SK-N-SH (cell line): ENCODE measurements around the gene PSMC3. TPM values are rescaled to one million over a fixed set of nuclear protein-coding genes. Genes with fewer than 3 reads are reported as not detected.

Source experiments
- CTCF ChIA-PET: fragments of 300-600, 350-600 bp; formaldehyde crosslinking; extraction: SDS; loops from one replicate; lab custom pipeline; 2021; lab: Yijun Ruan, JAX
- POLR2A ChIA-PET: fragments of 350-600 bp; sonication (Branson Sonifier 250); formaldehyde crosslinking; extraction: SDS; loops from one replicate; lab custom pipeline; 2020; ENCODE audit warnings: antibody characterized with exemption, inconsistent platforms; lab: Yijun Ruan, JAX
- DNase-seq: peaks from one replicate; pipeline ENCODE4 v3.0.0; 2012
- H2AFZ ChIP-seq: fragments of 200-600 bp; sonication (generic); 2 replicates; pipeline ENCODE4 v1.8.1; 2016; ENCODE audit warnings: antibody characterized with exemption, mild to moderate bottlenecking, low read depth
- H3F3A ChIP-seq: fragments of 200-600 bp; sonication (generic); replicated peaks from 2 replicates; pipeline ENCODE3; 2016; ENCODE audit warnings: antibody characterized with exemption, mild to moderate bottlenecking; ENCODE audit not compliant: insufficient read depth
- H3K27ac ChIP-seq, 2 experiments: fragments of 200-500 bp in 1 of 2; fragments of 200-600 bp in 1 of 2; sonication (Bioruptor generic) in 1 of 2; sonication (generic), shearing (Covaris generic) in 1 of 2; 2 replicates each; pipeline versions ENCODE4 v1.5.1 to v1.6.1; 2014 to 2016; ENCODE audit warnings: low read depth in 2 of 2, inconsistent platforms in 1 of 2, low read length in 1 of 2, mild to moderate bottlenecking in 1 of 2, mixed read lengths in 1 of 2
- H3K27me3 ChIP-seq: fragments of 200-600 bp; sonication (generic), shearing (Covaris generic); 2 replicates; pipeline ENCODE4 v1.6.1; 2016; ENCODE audit warnings: mixed run types; ENCODE audit not compliant: insufficient read depth
- H3K36me3 ChIP-seq, 2 experiments: fragments of 200-500 bp in 1 of 2; fragments of 200-600 bp in 1 of 2; sonication (Bioruptor generic) in 1 of 2; sonication (generic) in 1 of 2; replicated peaks in 1 of 2; 2 replicates each; pipeline versions ENCODE3 to v1.5.1; 2014 to 2016; ENCODE audit warnings: low read length in 1 of 2, mild to moderate bottlenecking in 1 of 2; ENCODE audit not compliant: insufficient read depth in 2 of 2, control insufficient read depth in 1 of 2
- H3K4me1 ChIP-seq, 2 experiments: fragments of 200-500 bp in 1 of 2; fragments of 200-600 bp in 1 of 2; sonication (Bioruptor generic) in 1 of 2; sonication (generic), shearing (Covaris generic) in 1 of 2; 2 replicates each; pipeline versions ENCODE4 v1.5.1 to v1.6.1; 2014 to 2016; ENCODE audit warnings: low read depth in 1 of 2, low read length in 1 of 2, mixed run types in 1 of 2; ENCODE audit not compliant: insufficient read depth in 2 of 2, control insufficient read depth in 1 of 2
- H3K4me2 ChIP-seq: fragments of 200-600 bp; sonication (generic), shearing (Covaris generic); 2 replicates; pipeline ENCODE4 v1.6.1; 2017; ENCODE audit warnings: mixed run types
- H3K4me3 ChIP-seq, 2 experiments: fragments of 200-500 bp in 1 of 2; fragments of 200-600 bp in 1 of 2; sonication (Bioruptor generic) in 1 of 2; sonication (generic), shearing (Covaris generic) in 1 of 2; 2 replicates each; pipeline versions ENCODE4 v1.5.1 to v1.8.1; 2014 to 2016; ENCODE audit warnings: low read depth in 2 of 2, inconsistent platforms in 1 of 2, low read length in 1 of 2, mild to moderate bottlenecking in 1 of 2, mixed read lengths in 1 of 2, moderate library complexity in 1 of 2
- H3K79me2 ChIP-seq: fragments of 200-600 bp; sonication (generic); 2 replicates; pipeline ENCODE4 v1.8.1; 2017; ENCODE audit warnings: mild to moderate bottlenecking; ENCODE audit not compliant: insufficient read depth
- H3K9ac ChIP-seq: fragments of 200-600 bp; sonication (generic); 2 replicates; pipeline ENCODE4 v1.6.1; 2017; ENCODE audit warnings: mixed run types
- H3K9me2 ChIP-seq: fragments of 200-600 bp; sonication (generic); 2 replicates; pipeline ENCODE4 v1.6.1; 2017; ENCODE audit warnings: mixed run types
- H3K9me3 ChIP-seq: fragments of 200-600 bp; sonication (generic); 2 replicates; pipeline ENCODE4 v1.6.1; 2017; ENCODE audit warnings: mixed run types, mild to moderate bottlenecking, moderate library complexity
- H4K20me1 ChIP-seq: fragments of 200-600 bp; sonication (generic); 2 replicates; pipeline ENCODE4 v1.6.1; 2017; ENCODE audit warnings: mild to moderate bottlenecking, mixed run types; ENCODE audit not compliant: insufficient read depth
- EP300 ChIP-seq, 2 experiments: IDR thresholded peaks; 2 replicates each; pipeline versions ENCODE4 v1.4.0 to v1.6.1; 2012; ENCODE audit warnings: borderline replicate concordance in 1 of 2, low read depth in 1 of 2, low read length in 1 of 2
- EZH2phosphoT487 ChIP-seq: fragments of 200-600 bp; sonication (generic); IDR thresholded peaks from 2 replicates; pipeline ENCODE4 v1.6.1; 2017; ENCODE audit warnings: low read depth, mixed run types, mild to moderate bottlenecking, antibody characterized with exemption, moderate library complexity, borderline replicate concordance
- FOXM1 ChIP-seq: IDR thresholded peaks from 2 replicates; pipeline ENCODE4 v1.4.0; 2012; ENCODE audit warnings: low read depth, mild to moderate bottlenecking
- GABPA ChIP-seq: IDR thresholded peaks from 2 replicates; pipeline ENCODE4 v1.4.0; 2012; ENCODE audit warnings: low read depth, mild to moderate bottlenecking
- GATA2 ChIP-seq: sonication (generic); formaldehyde crosslinking; IDR thresholded peaks from 2 replicates; pipeline ENCODE4 v1.5.0; 2020; ENCODE audit warnings: mild to moderate bottlenecking, missing genetic modification reagents
- JUND ChIP-seq: IDR thresholded peaks from 2 replicates; pipeline ENCODE4 v1.4.0; 2012
- MEF2A ChIP-seq: IDR thresholded peaks from 2 replicates; pipeline ENCODE4 v1.4.0; 2012; ENCODE audit warnings: low read depth, borderline replicate concordance
- MXI1 ChIP-seq: IDR thresholded peaks from 2 replicates; pipeline ENCODE4 v1.6.1; 2012; ENCODE audit warnings: mild to moderate bottlenecking, low read depth, low read length, improper control_type of control experiment
- NFIC ChIP-seq: IDR thresholded peaks from 2 replicates; pipeline ENCODE4 v1.4.0; 2012; ENCODE audit warnings: borderline replicate concordance
- SMC3 ChIP-seq: IDR thresholded peaks from 2 replicates; pipeline ENCODE4 v1.6.1; 2012; ENCODE audit warnings: low read depth, low read length, improper control_type of control experiment
- TEAD4 ChIP-seq: IDR thresholded peaks from 2 replicates; pipeline ENCODE4 v1.4.0; 2012; ENCODE audit warnings: mild to moderate bottlenecking, borderline replicate concordance; ENCODE audit not compliant: insufficient read depth
- YY1 ChIP-seq: IDR thresholded peaks from 2 replicates; pipeline ENCODE4 v1.4.0; 2012; ENCODE audit warnings: low read depth, mild to moderate bottlenecking
- WGBS: methylation state at CpG from one replicate; pipeline ENCODE4 v1.1.6; 2017; ENCODE audit warnings: low lambda C conversion rate; 5-methylcytosine and 5-hydroxymethylcytosine counted together
- polyA plus RNA-seq, 3 experiments: library from polyadenylated mRNA; depleted of rRNA; stranded (reverse); fragments of >200 nt; gene quantifications; 2 replicates each; pipeline ENCODE4 v1.2.3, GENCODE V29; 2012
- TF ChIP-seq, protein P1 (sequence below): fragments of 200-600 bp; sonication (generic); IDR thresholded peaks from 2 replicates; pipeline ENCODE4 v1.6.1; 2017; ENCODE audit warnings: antibody characterized with exemption, mild to moderate bottlenecking, moderate library complexity
- TF ChIP-seq, protein P2 (sequence below): IDR thresholded peaks from 2 replicates; pipeline ENCODE4 v1.6.1; 2012; ENCODE audit warnings: mild to moderate bottlenecking, low read depth, low read length, moderate library complexity
- TF ChIP-seq, protein P3 (sequence below): IDR thresholded peaks from 2 replicates; pipeline ENCODE4 v1.4.0; 2012; ENCODE audit warnings: low read depth, borderline replicate concordance
- TF ChIP-seq, protein P4 (sequence below): fragments of 150-350 bp; IDR thresholded peaks from 2 replicates; pipeline ENCODE4 v1.6.1; 2017; ENCODE audit warnings: antibody characterized with exemption, low read length, low read depth, borderline replicate concordance
- TF ChIP-seq, protein P5 (sequence below): IDR thresholded peaks from 2 replicates; pipeline ENCODE4; 2012
- TF ChIP-seq, protein P6 (sequence below): IDR thresholded peaks from 2 replicates; pipeline ENCODE4 v1.4.0; 2012; ENCODE audit warnings: low read depth
- TF ChIP-seq, protein P7 (sequence below): fragments of 150-350 bp; IDR thresholded peaks from 2 replicates; pipeline ENCODE4 v1.6.1; 2016; ENCODE audit warnings: mild to moderate bottlenecking, low read depth, low read length

PSMC3 gene
- polyA plus RNA-seq, 1 of the 3 experiments (the other 2 are of a cell fraction): 184 TPM

DNA sequence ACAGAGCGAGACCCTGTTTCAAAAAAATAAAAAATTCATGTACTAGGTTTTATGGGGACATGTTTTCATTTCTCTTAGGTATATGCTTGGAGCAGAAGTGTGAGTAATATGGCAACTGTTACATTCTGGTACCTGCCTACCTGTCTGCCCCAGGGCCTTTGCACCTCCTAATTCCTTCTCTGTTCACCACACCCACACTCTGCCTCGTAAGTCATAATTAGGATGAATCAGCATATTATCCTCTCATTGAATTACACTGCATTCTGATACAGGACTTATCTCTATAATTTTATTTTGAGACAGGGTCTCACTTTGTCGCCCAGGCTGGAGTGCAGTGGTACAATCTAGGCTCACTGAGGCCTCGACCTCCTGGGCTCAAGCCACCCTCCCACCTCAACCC is 25.8 kb upstream of the PSMC3 start:
- ChIA-PET CTCF (no interaction called here), POLR2A (no interaction called here)
- TF ChIP-seq, protein P1, sequence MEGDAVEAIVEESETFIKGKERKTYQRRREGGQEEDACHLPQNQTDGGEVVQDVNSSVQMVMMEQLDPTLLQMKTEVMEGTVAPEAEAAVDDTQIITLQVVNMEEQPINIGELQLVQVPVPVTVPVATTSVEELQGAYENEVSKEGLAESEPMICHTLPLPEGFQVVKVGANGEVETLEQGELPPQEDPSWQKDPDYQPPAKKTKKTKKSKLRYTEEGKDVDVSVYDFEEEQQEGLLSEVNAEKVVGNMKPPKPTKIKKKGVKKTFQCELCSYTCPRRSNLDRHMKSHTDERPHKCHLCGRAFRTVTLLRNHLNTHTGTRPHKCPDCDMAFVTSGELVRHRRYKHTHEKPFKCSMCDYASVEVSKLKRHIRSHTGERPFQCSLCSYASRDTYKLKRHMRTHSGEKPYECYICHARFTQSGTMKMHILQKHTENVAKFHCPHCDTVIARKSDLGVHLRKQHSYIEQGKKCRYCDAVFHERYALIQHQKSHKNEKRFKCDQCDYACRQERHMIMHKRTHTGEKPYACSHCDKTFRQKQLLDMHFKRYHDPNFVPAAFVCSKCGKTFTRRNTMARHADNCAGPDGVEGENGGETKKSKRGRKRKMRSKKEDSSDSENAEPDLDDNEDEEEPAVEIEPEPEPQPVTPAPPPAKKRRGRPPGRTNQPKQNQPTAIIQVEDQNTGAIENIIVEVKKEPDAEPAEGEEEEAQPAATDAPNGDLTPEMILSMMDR: no peak
- no peak for TF ChIP-seq GABPA
- no peak for TF ChIP-seq SMC3
- no peak for TF ChIP-seq MEF2A
- TF ChIP-seq, protein P2, sequence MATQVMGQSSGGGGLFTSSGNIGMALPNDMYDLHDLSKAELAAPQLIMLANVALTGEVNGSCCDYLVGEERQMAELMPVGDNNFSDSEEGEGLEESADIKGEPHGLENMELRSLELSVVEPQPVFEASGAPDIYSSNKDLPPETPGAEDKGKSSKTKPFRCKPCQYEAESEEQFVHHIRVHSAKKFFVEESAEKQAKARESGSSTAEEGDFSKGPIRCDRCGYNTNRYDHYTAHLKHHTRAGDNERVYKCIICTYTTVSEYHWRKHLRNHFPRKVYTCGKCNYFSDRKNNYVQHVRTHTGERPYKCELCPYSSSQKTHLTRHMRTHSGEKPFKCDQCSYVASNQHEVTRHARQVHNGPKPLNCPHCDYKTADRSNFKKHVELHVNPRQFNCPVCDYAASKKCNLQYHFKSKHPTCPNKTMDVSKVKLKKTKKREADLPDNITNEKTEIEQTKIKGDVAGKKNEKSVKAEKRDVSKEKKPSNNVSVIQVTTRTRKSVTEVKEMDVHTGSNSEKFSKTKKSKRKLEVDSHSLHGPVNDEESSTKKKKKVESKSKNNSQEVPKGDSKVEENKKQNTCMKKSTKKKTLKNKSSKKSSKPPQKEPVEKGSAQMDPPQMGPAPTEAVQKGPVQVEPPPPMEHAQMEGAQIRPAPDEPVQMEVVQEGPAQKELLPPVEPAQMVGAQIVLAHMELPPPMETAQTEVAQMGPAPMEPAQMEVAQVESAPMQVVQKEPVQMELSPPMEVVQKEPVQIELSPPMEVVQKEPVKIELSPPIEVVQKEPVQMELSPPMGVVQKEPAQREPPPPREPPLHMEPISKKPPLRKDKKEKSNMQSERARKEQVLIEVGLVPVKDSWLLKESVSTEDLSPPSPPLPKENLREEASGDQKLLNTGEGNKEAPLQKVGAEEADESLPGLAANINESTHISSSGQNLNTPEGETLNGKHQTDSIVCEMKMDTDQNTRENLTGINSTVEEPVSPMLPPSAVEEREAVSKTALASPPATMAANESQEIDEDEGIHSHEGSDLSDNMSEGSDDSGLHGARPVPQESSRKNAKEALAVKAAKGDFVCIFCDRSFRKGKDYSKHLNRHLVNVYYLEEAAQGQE: no peak
- no peak for TF ChIP-seq YY1
- TF ChIP-seq, protein P3, sequence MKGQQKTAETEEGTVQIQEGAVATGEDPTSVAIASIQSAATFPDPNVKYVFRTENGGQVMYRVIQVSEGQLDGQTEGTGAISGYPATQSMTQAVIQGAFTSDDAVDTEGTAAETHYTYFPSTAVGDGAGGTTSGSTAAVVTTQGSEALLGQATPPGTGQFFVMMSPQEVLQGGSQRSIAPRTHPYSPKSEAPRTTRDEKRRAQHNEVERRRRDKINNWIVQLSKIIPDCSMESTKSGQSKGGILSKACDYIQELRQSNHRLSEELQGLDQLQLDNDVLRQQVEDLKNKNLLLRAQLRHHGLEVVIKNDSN: no peak
- TF ChIP-seq, protein P4, sequence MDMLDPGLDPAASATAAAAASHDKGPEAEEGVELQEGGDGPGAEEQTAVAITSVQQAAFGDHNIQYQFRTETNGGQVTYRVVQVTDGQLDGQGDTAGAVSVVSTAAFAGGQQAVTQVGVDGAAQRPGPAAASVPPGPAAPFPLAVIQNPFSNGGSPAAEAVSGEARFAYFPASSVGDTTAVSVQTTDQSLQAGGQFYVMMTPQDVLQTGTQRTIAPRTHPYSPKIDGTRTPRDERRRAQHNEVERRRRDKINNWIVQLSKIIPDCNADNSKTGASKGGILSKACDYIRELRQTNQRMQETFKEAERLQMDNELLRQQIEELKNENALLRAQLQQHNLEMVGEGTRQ: no peak
- TF ChIP-seq, protein P5, sequence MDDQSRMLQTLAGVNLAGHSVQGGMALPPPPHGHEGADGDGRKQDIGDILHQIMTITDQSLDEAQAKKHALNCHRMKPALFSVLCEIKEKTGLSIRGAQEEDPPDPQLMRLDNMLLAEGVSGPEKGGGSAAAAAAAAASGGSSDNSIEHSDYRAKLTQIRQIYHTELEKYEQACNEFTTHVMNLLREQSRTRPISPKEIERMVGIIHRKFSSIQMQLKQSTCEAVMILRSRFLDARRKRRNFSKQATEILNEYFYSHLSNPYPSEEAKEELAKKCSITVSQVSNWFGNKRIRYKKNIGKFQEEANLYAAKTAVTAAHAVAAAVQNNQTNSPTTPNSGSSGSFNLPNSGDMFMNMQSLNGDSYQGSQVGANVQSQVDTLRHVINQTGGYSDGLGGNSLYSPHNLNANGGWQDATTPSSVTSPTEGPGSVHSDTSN: no peak
- no peak for TF ChIP-seq FOXM1
- TF ChIP-seq EP300 (IDR thresholded peaks at IDR 0.05; ENCODE audit: borderline replicate concordance in 1 of 2, low read depth in 1 of 2, low read length in 1 of 2): no peak
- TF ChIP-seq JUND: no peak
- no peak for TF ChIP-seq MXI1
- TF ChIP-seq NFIC: no peak
- TF ChIP-seq GATA2: no peak
- TF ChIP-seq EZH2phosphoT487: no peak
- TF ChIP-seq TEAD4: no peak
- TF ChIP-seq, protein P6, sequence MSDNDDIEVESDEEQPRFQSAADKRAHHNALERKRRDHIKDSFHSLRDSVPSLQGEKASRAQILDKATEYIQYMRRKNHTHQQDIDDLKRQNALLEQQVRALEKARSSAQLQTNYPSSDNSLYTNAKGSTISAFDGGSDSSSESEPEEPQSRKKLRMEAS: no peak
- TF ChIP-seq, protein P7, sequence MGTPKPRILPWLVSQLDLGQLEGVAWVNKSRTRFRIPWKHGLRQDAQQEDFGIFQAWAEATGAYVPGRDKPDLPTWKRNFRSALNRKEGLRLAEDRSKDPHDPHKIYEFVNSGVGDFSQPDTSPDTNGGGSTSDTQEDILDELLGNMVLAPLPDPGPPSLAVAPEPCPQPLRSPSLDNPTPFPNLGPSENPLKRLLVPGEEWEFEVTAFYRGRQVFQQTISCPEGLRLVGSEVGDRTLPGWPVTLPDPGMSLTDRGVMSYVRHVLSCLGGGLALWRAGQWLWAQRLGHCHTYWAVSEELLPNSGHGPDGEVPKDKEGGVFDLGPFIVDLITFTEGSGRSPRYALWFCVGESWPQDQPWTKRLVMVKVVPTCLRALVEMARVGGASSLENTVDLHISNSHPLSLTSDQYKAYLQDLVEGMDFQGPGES: no peak
- Histone ChIP-seq H3K27ac (no peak overlapping the region), H3K4me1 (peaks cover 0 to 11% of the 10 kb centered on the region in 2 experiments; a peak in 1 of 4 replicates), H3K4me2 (no peak overlapping the region), H3F3A (peaks cover 7% of the 10 kb centered on the region), H3K4me3 (no peak overlapping the region), H3K9ac (no peak overlapping the region), H2AFZ (no peak overlapping the region), H4K20me1 (no peaks in the 10 kb centered on the region), H3K9me2 (no peaks in the 10 kb centered on the region), H3K79me2 (no peaks in the 10 kb centered on the region), H3K27me3 (no peaks in the 10 kb centered on the region), H3K36me3 (no peaks in the 10 kb centered on the region), H3K9me3 (no peaks in the 10 kb centered on the region)
- 95% methylated on average over 4 of the region's 4 CpGs for WGBS
- no peak for DNase-seq
